ENCODE data around the gene CACHD1.

Gene CACHD1

GRCh38 chr1:64474133-64474532 lies 4.2 kb downstream of the CACHD1 start:
- DNase-seq, result no peak

GRCh38 chr1:64474665-64475439 lies 4.9 kb downstream of the CACHD1 start:
- peak; percentile 79 for DNase-seq

- DNase-seq, result no peak
Observed at GRCh38 chr1:64476251-64476952, 6.5 kb downstream of the CACHD1 start.

- DNase-seq, result no peak
Observed at GRCh38 chr1:64478594-64479470, 8.9 kb downstream of the CACHD1 start.

GRCh38 chr1:64479874-64480273 lies 9.9 kb downstream of the CACHD1 start:
- DNase-seq, result no peak

DNA sequence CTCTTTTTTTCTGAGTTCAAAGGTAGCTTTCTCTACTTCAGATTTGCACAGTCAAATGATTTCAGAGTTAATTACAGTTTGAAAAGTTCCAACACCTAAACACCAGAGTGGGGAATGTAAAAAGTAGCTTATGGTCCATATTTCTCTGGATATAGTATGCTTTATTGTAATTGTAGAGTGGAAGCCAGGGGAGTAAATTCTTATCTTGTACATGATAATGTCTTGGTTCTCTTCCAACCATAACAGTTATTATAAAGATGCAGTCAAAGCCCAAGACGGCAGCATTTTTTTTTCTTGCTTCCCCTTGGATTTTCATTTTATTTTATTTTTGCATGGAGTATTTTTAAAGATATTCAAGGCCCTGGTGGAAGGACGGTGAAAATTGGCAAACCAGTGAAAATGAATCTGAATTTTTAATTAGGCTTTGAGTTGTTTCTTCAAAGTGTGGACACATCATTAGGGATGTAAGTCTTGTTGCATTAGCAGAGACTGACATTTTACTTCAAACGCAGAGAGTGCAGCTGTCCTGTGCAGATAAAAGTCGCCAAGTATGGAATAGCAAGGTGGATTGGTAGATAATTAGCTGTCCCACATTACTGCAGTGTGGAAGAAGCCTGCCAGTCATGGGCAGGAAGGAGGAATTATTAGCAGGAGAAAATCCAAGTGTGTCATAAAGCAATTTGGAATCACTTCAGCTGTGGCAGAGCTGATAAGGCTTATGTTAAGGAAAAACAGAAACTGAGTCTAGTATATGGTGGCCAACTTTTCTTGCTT lies 11.3 kb downstream of the CACHD1 start:
- no peak for DNase-seq

DNA sequence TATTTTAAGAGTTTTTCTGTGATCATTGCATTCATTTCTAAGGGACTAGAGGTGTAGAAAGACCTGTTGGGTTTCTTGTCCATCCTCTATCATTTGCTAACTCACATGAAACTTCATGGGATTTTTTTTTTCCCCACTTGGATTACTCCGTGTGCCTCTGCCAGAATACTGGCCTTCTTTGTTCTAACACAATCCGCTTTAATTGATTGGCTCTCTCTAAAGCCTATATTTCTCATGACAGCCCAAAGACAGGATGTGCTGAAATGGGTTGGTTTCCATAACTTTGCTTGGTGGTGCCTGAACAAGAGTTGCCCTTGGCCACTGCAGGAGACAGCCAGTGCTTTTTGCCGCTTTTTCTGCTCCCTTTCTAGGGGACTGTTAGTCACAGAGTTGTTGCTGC lies 12.2 kb downstream of the CACHD1 start:
- no peak for DNase-seq

DNA sequence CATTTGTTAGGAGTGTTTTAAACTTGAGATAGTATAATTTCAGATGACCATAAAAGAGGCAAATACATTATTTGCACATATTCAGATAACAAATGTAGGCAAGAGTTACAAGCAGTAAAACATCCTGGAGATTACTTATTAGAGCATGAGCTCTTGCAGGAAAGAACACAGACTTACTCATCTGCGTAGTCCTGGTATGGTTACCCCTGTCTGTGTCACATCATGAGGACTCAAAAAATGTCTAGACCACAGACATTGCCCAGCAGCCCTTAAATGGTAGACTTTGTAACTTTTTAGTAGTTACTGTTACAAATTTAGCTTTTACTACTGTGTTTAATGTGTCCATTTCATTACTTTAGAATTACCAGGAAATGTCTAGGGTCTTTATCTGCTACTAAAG lies 12.8 kb downstream of the CACHD1 start:
- no peak for DNase-seq

DNA sequence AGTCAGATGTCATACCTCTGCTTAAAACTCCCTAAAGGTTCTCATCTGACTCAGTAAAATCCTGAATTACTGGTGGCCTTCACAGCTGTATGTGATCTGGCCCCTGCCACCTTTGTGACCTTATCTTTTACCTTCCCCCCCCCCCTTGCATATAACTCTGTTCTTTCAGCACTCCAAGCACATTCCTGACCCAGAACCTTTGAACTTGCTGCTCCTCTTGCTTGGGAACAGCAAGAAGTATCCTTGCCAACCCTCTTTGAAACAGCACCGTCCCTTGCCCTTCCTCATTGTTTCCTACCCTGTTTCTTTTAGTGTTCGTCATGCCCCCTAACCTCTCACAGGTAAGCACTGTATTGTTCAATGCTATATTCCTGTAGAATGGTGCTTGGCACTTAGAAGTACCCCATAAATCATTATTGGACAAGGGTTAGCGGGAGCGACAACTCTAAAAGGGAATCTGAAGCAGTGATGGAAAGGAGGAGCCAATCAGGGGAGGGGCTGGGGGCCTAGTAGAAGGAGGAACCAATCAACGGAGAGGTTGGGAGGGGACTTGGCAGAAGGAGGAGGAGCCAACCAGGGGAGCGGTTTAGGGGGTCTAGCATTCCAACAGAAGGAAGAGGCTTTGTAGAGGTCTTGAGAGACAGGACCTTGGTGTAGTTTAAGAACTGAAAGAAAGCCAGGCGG lies 13.9 kb downstream of the CACHD1 start:
- DNase-seq, result no peak

DNA sequence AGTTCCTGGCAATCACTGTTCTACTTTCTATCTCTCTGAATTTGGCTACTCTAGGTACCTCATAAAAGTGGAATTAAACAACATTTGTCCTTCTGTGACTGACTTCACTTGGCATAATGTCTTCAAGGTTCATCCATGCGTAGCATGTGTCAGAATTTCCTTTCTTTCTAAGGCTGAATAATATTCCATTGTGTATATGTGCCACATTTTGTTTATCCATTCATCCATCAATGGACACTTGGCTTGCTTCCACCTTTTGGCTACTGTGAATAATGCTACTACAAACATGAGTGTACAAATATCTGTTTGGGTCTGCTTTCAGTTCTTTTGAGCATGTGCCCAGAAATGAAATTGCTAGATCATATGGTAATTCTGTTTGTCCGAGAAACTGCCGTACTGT lies 14.7 kb downstream of the CACHD1 start:
- no peak for DNase-seq

DNA sequence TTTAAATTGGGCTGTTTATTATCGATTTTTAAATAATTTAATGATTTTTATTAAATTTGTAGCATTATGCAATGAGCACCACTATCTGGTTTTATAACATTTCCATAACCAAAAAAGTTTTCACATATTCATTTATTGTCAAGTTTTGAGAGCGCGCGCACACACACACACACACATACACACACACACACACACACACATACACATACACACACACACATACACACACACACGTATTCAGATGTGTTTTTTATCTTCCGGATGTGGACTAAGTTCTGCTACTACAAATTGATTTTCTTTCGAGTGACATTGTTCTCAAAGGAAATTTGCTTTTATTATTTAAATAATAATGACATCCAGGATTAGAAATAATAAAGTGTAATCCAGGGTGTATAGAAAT lies 16.3 kb downstream of the CACHD1 start:
- DNase-seq, result no peak

DNA sequence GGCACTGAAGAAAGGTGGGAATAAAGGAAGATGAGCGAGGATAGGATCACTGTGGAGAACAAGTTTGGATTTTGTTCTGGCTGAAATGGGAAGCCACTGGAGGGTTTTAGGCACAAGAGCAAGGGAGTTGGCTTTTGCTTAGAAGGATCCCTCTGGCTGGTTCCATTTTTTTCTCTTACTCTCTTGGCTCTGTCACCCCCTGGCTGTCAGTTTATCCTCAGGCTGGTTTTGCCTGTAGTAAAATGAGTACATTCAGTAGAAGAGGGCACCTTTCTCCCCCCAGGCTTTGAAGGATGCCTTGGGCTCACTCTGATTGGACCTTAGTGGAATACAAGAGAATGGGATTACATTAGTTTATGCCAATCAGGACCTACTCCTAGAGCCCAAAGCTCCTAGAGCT lies 17.1 kb downstream of the CACHD1 start:
- no peak for DNase-seq

DNA sequence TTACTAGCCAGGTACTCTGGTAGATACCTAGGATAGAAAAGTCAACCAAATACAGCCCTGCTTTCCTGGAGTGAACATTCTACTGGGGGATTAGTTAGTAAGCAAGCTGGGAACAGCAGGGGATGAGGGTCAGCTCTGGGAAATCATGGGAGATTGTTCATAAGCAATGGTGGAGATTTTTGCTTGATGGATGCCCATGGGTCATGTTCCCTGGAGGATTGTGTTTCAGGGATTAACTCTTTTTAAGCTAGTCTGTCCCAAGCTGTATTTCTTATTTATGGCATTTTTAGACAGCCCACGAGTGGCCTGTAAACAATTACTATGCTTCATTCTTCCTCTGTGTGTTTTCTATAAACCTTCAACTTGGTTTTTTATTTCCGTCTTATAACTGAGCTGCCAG lies 18.9 kb downstream of the CACHD1 start:
- DNase-seq, result no peak

- DNase-seq, result no peak
Observed at GRCh38 chr1:64489707-64490106, 19.8 kb downstream of the CACHD1 start.

DNA sequence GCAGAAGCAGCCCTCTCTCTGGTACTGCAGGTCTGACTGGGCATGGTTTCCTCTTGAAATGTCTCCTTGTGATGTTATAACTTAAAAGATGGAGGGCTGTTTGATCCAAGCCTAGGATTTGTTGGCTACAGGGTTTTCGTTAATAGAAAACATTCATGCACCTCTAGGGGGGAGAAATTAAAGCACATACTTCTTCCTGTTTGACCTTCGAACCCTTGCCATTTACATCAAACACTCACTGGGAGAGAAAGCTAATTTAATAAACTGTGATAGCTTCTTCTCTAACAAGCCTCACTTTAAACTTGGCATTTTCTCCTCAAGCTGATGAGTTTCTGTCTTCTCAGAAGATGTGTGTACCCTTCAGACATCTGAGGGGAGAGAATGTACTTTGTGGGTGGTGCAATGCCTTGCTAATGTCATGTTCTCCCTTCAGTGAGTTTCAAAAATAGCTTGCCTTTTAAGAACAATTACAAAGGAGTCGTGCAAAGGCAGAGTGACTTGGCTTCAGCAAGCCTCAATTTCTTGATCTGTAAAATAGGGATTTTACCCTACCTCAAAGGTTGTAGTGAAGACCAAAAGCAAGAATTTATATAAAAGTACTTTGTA lies 20.4 kb downstream of the CACHD1 start:
- no peak for DNase-seq

DNA sequence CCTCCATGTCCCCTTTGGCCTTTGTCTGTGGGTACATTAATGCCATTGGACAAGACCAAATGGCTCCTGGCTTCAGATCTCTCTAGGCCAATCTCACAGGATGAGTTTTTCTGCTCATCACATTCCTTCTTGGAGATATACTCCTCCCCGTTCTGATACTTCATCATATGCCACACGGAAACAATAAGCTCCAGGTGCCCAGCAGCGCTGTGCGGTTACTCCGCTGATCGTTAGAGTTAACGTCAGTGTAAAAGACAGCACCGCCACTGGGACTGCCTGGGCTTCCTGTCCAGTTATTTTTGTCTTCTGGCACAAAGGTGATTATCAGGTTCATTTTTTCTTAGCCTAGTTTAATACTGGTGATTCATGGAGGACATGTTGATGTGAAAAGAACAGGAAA lies 22.5 kb downstream of the CACHD1 start:
- DNase-seq, result no peak

GRCh38 chr1:64493831-64494230 lies 23.9 kb downstream of the CACHD1 start:
- no peak for DNase-seq

DNA sequence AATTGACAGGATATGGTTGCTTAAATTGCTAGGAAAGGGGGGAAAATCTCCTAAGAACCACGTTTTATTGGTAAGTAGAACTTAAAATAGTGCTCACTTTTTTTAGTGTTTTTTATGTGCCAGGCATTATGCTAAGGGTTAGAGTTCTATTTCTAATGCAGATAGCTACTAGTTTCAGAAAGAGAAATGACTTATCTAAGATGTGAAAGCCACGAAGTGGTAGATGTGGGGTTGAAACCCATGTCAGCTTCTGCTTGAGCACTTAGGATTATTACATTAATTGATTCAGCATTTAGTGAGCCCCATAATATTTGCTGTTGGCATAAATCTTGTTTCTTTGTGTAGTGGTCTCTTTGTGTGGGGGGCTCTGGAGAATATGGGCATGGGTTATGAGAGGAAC lies 24.7 kb downstream of the CACHD1 start:
- no peak for DNase-seq

- no peak for DNase-seq
Observed at GRCh38 chr1:64495878-64496277, 25.9 kb downstream of the CACHD1 start.

- no peak for DNase-seq
Observed at GRCh38 chr1:64496606-64497005, 26.7 kb downstream of the CACHD1 start.

DNA sequence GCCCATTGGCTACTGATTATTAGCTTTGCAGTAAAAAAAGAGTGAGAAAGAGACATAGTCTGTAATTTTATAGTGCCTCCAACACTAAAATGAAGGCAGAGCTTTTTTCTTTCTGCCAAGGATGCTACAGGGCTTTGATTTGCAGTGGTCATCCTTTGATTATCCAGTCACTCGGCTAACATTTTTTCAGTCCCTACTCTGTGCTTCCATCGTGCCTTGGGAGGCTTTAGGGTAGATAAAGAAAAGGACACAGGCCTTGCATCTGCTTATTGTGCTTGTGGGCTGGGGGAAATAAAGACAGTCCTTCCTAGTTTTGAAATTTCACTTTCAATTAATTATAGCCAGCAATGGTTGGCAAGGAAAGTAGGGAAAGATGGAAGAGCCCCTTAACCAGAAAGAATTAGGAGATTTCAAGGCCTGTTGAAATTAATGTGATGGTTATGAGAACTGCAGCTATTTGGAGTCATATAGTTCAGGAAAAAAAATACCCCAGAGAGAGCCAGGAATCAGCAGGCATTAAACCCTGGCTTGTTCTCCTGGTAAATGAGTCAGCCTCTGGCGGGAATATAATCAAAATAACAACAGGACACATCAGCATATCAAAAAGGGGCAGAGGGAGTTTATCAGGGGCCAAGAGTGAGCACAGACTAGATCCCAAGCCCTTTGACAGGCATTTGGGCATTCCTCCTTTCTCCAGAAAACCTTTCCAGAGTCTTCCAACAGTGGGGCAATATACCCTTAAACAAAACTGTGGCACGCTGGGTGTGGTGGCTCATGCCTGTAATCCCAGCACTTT lies 27.4 kb downstream of the CACHD1 start:
- no peak for DNase-seq

Measured in DMS 273 treated with DMSO at 0.1 percent for 48 hours (cell line).